Endothelial cell of umbilical vein (primary cell): ENCODE results near the gene SPG11. TPM values are rescaled to one million over a fixed set of nuclear protein-coding genes. Genes with fewer than 3 reads are reported as not detected.

Source experiments
- BruUV-seq: library from RNA; stranded (reverse); fragments of 400-500 nt; replicated peaks from 2 replicates; lab custom pipeline; 2021; lab: Mats Ljungman, UMichigan
- CTCF ChIA-PET: fragments of 300-600, 350-600 bp; sonication (Branson Sonifier 250); formaldehyde crosslinking; loops from one replicate; lab custom pipeline; 2021; ENCODE audit warnings: antibody characterized with exemption, inconsistent platforms; lab: Charles Lee
- POLR2A ChIA-PET: fragments of 300-600, 350-600 bp; sonication (Branson Sonifier 250); formaldehyde crosslinking; loops from one replicate; lab custom pipeline; 2021; ENCODE audit warnings: antibody characterized with exemption, inconsistent platforms; lab: Charles Lee
- DNase-seq: peaks from one replicate; pipeline ENCODE4 v3.0.0-alpha.2; 2011; ENCODE audit warnings: low read depth, low spot score
- FAIRE-seq: peaks from 2 replicates; lab custom pipeline; 2011; peaks lifted over from hg19 to GRCh38; lab: Jason Lieb, UNC
- H2AFZ ChIP-seq: 2 replicates; pipeline ENCODE4 v1.6.0; 2012; ENCODE audit warnings: low read depth, low read length, control low read depth, inconsistent platforms
- H3K27ac ChIP-seq: 2 replicates; pipeline ENCODE4 v1.5.1; 2011; ENCODE audit warnings: low read depth, mild to moderate bottlenecking, control low read depth, low read length, moderate library complexity; ENCODE audit not compliant: insufficient read depth
- H3K27me3 ChIP-seq, 2 experiments: 2 replicates each; pipeline versions ENCODE4 v1.6.0 to v1.6.1; 2011; ENCODE audit warnings: low read length in 2 of 2, mixed read lengths in 1 of 2; ENCODE audit not compliant: control insufficient read depth in 2 of 2, insufficient read depth in 2 of 2
- H3K36me3 ChIP-seq, 2 experiments: 2 replicates in 1 of 2; 3 replicates in 1 of 2; pipeline ENCODE4 v1.5.1; 2011; ENCODE audit warnings: low read length in 2 of 2, mild to moderate bottlenecking in 1 of 2, moderate library complexity in 1 of 2; ENCODE audit not compliant: control insufficient read depth in 2 of 2, insufficient read depth in 2 of 2; ENCODE audit errors: extremely low read depth in 1 of 2
- H3K4me1 ChIP-seq: 3 replicates; pipeline ENCODE4 v1.5.1; 2011; ENCODE audit warnings: mild to moderate bottlenecking, low read length; ENCODE audit not compliant: control insufficient read depth, insufficient read depth; ENCODE audit errors: extremely low read depth
- H3K4me2 ChIP-seq: 2 replicates; pipeline ENCODE4 v1.6.1; 2011; ENCODE audit warnings: low read length, control low read depth, mixed read lengths; ENCODE audit not compliant: insufficient read depth
- H3K4me3 ChIP-seq, 3 experiments: fragments of 200-600 bp in 1 of 3; sonication (generic), shearing (Covaris generic) in 1 of 3; replicated peaks in 1 of 3; 2 replicates each; pipeline ENCODE4 v1.5.1; 2011 to 2016; ENCODE audit warnings: control low read depth in 3 of 3, low read length in 3 of 3, mild to moderate bottlenecking in 2 of 3, inconsistent platforms in 1 of 3, low read depth in 1 of 3, moderate library complexity in 1 of 3; ENCODE audit not compliant: insufficient read depth in 1 of 3
- H3K79me2 ChIP-seq: 2 replicates; pipeline ENCODE4 v1.6.0; 2012; ENCODE audit warnings: low read length, inconsistent platforms; ENCODE audit not compliant: control insufficient read depth, insufficient read depth
- H3K9ac ChIP-seq: replicated peaks from 2 replicates; pipeline ENCODE3; 2011; ENCODE audit warnings: low read length, control low read depth; ENCODE audit not compliant: insufficient read depth; ENCODE audit errors: extremely low read depth
- H3K9me1 ChIP-seq: replicated peaks from 3 replicates; pipeline ENCODE4 v1.6.0; 2011; ENCODE audit warnings: mild to moderate bottlenecking, low read length; ENCODE audit not compliant: control insufficient read depth, insufficient read depth; ENCODE audit errors: extremely low read depth
- H3K9me3 ChIP-seq: replicated peaks from 2 replicates; pipeline ENCODE4 v1.5.1; 2012; ENCODE audit warnings: low read length, inconsistent platforms; ENCODE audit not compliant: control insufficient read depth, insufficient read depth
- H4K20me1 ChIP-seq: replicated peaks from 2 replicates; pipeline ENCODE3; 2011; ENCODE audit warnings: mild to moderate bottlenecking, low read length; ENCODE audit not compliant: control insufficient read depth, insufficient read depth; ENCODE audit errors: extremely low read depth
- EZH2 ChIP-seq: IDR thresholded peaks from 2 replicates; pipeline ENCODE4 v1.6.1; 2012; ENCODE audit warnings: borderline replicate concordance, low read depth, mild to moderate bottlenecking, moderate library complexity, low read length, inconsistent platforms; ENCODE audit not compliant: severe bottlenecking
- FOS ChIP-seq: IDR thresholded peaks from 2 replicates; pipeline ENCODE4 v1.6.1; 2011; ENCODE audit warnings: mild to moderate bottlenecking, low read length, moderate library complexity, borderline replicate concordance; ENCODE audit not compliant: insufficient read depth
- GATA2 ChIP-seq: IDR thresholded peaks from 2 replicates; pipeline ENCODE4 v1.7.0; 2011; ENCODE audit warnings: low read depth, mild to moderate bottlenecking, moderate library complexity, mixed read lengths, low read length; ENCODE audit not compliant: insufficient read length, insufficient read depth
- JUN ChIP-seq: IDR thresholded peaks from 2 replicates; pipeline ENCODE4 v1.6.1; 2011; ENCODE audit warnings: borderline replicate concordance, low read depth; ENCODE audit not compliant: insufficient read length, insufficient read depth
- MYC ChIP-seq: IDR thresholded peaks from one replicate; pipeline ENCODE4 v1.6.1; 2011; ENCODE audit warnings: mild to moderate bottlenecking, low read depth, low read length
- POLR2A ChIP-seq: IDR thresholded peaks from 2 replicates; pipeline ENCODE4 v1.6.1; 2012; ENCODE audit warnings: low read depth, mild to moderate bottlenecking, control low read depth, low read length
- POLR2AphosphoS5 ChIP-seq: IDR thresholded peaks from 2 replicates; pipeline ENCODE4 v1.6.1; 2012; ENCODE audit warnings: low read depth, mild to moderate bottlenecking, control low read depth, low read length, moderate library complexity; ENCODE audit not compliant: insufficient read depth
- dilution Hi-C: fragments of 300-500 bp; cut with MboI; formaldehyde crosslinking; loops from one replicate; pipeline ENCODE4 v1.15.0; 2019; ENCODE audit warnings: low sequenced_read_pairs; ENCODE audit not compliant: extremely low pct_ligation_motif_present
- intact Hi-C: fragments of 100-400 bp; cut with micrococcal nuclease; formaldehyde crosslinking; loops from one replicate; pipeline ENCODE4 v1.10.0; 2022
- polyA plus RNA-seq, 4 experiments: library from polyadenylated mRNA; depleted of rRNA in 3 of 4; stranded (reverse) in 3 of 4; unstranded in 1 of 4; fragments of >200 nt; gene quantifications; 2 replicates each; pipeline versions ENCODE4 v1.2.1 to v1.2.3, GENCODE V29; 2011 to 2012; ENCODE audit warnings: missing spikeins in 1 of 4
- total RNA-seq: library from RNA; stranded (reverse); gene quantifications from 2 replicates; pipeline ENCODE4 v1.2.3, GENCODE V29; 2021
- TF ChIP-seq, protein P1 (sequence below): IDR thresholded peaks from 2 replicates; pipeline ENCODE4 v1.6.1; 2011; ENCODE audit not compliant: insufficient read depth, insufficient read length
- TF ChIP-seq, protein P2 (sequence below), 2 donors: IDR thresholded peaks; 1 replicate in 1 of 2; 2 replicates in 1 of 2; pipeline ENCODE4 v1.5.1; 2011; ENCODE audit warnings: low read length in 2 of 2, mild to moderate bottlenecking in 2 of 2, moderate library complexity in 2 of 2, control low read depth in 1 of 2, inconsistent platforms in 1 of 2, low read depth in 1 of 2; ENCODE audit not compliant: insufficient read depth in 1 of 2; ENCODE audit errors: extremely low read depth in 1 of 2

SPG11 gene
- total and polyA plus RNA-seq, 2 donors (not counting 3 experiments of a cell fraction or from before 2014, with no cell fraction given), result 30.7 to 53.5 TPM

DNA sequence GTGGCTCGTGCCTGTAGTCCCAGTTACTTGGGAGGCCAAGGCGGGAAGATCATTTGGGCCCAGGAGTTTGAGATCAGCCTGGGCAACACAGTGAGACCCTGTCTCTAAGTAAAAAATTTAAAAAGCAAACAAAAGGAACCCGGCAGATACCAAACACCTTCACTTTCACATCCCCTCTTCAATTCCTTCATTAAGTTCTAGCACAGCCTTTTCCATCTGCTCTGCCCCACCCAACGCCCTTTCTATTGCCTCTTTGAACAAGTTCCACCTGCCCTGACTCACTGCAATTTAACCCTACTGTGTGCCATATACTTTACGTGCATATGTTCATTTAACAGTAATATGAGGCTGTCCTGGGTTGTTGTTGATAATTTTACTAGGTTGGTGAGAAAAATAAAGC, 12.4 kb upstream of the SPG11 start:
- Histone ChIP-seq H3K9me1 (no peaks in the 10 kb centered on the region), H3K36me3 (no peaks in the 10 kb centered on the region), H2AFZ (no peak overlapping the region), H3K4me1 (no peaks in the 10 kb centered on the region), H3K9me3 (no peaks in the 10 kb centered on the region), H4K20me1 (no peaks in the 10 kb centered on the region), H3K27ac (no peak overlapping the region), H3K4me3 (no peak overlapping the region), H3K9ac (no peak overlapping the region), H3K4me2 (no peak overlapping the region), H3K27me3 (peaks cover 24 to 44% of the 10 kb centered on the region in 2 experiments), H3K79me2 (no peaks in the 10 kb centered on the region)
- DNase-seq (no peak), FAIRE-seq (no peak)
- TF ChIP-seq, protein P1, sequence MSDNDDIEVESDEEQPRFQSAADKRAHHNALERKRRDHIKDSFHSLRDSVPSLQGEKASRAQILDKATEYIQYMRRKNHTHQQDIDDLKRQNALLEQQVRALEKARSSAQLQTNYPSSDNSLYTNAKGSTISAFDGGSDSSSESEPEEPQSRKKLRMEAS, result no peak
- no peak for TF ChIP-seq MYC
- TF ChIP-seq EZH2, result no peak
- TF ChIP-seq, protein P2, sequence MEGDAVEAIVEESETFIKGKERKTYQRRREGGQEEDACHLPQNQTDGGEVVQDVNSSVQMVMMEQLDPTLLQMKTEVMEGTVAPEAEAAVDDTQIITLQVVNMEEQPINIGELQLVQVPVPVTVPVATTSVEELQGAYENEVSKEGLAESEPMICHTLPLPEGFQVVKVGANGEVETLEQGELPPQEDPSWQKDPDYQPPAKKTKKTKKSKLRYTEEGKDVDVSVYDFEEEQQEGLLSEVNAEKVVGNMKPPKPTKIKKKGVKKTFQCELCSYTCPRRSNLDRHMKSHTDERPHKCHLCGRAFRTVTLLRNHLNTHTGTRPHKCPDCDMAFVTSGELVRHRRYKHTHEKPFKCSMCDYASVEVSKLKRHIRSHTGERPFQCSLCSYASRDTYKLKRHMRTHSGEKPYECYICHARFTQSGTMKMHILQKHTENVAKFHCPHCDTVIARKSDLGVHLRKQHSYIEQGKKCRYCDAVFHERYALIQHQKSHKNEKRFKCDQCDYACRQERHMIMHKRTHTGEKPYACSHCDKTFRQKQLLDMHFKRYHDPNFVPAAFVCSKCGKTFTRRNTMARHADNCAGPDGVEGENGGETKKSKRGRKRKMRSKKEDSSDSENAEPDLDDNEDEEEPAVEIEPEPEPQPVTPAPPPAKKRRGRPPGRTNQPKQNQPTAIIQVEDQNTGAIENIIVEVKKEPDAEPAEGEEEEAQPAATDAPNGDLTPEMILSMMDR (IDR thresholded peaks at IDR 0.05; ENCODE audit: extremely low read depth in 1 of 2, insufficient read depth in 1 of 2, low read depth in 1 of 2, low read length in 2 of 2), result no peak
- no peak for TF ChIP-seq GATA2
- TF ChIP-seq POLR2A, result no peak
- TF ChIP-seq FOS, result no peak
- no peak for TF ChIP-seq JUN
- no peak for TF ChIP-seq POLR2AphosphoS5
- ChIA-PET CTCF (no interaction called here), POLR2A (no interaction called here)
- no TSS peak for BruUV-seq
- intact Hi-C loops, result no loop called here
- dilution Hi-C loops, result no loop called here
